ENCODE measurements around the gene EVA1A.

EVA1A gene

GRCh38 chr2:75524276-75524911 is 36.3 kb downstream of the EVA1A start:
- ChIA-PET CTCF (interaction anchor here (0.5 to 1.4 kb wide), 2 partner anchors 15 to 85 kb away, joined by 3 to 6 read pairs; no protein-coding TSS in a partner anchor), POLR2A (no interaction called here)
- H3K4me1 ChIP-seq (ENCODE audit: control insufficient read depth, insufficient read depth, low read length), result no peaks in the 10 kb centered on the region
- no peaks in the 10 kb centered on the region for H3K36me3 ChIP-seq (ENCODE audit: control insufficient read depth in 2 of 2, insufficient read depth in 1 of 2, low read length in 2 of 2)
- no peaks in the 10 kb centered on the region for H3K9me3 ChIP-seq (ENCODE audit: control insufficient read depth, insufficient read depth, low read depth, low read length)
- no peak overlapping the region for H3K4me3 ChIP-seq (ENCODE audit: low read depth, low read length)
- TF ChIP-seq PRDM1 (tag by site-specific recombination; IDR thresholded peaks at IDR 0.05), result no peak
- TF ChIP-seq ZNF791 (tag by site-specific recombination; IDR thresholded peaks at IDR 0.05), result no peak
- TF ChIP-seq INSM2 (tag by site-specific recombination; IDR thresholded peaks at IDR 0.05), result no peak
- TF ChIP-seq ZFP37 (tag by site-specific recombination; IDR thresholded peaks at IDR 0.05), result no peak
- no peak for TF ChIP-seq ZNF341 (tag by site-specific recombination; IDR thresholded peaks at IDR 0.05; ENCODE audit: low read depth)
- no peak for TF ChIP-seq ZSCAN16 (tag by site-specific recombination; IDR thresholded peaks at IDR 0.05)
- no peak for TF ChIP-seq ZNF768 (tag by site-specific recombination; IDR thresholded peaks at IDR 0.05)
- H3K27ac ChIP-seq (ENCODE audit: extremely low read depth, low read depth, low read length), result no peak overlapping the region

GRCh38 chr2:75523313-75524275 is 37.1 kb downstream of the EVA1A start:
- ChIA-PET POLR2A (no interaction called here), CTCF (interaction anchor here (0.5 to 1.4 kb wide), 5 partner anchors 16 to 154 kb away, joined by 3 to 6 read pairs (median 3); no protein-coding TSS in a partner anchor)
- H3K27ac ChIP-seq (ENCODE audit: extremely low read depth, low read depth, low read length), result no peak overlapping the region
- H3K36me3 ChIP-seq (ENCODE audit: control insufficient read depth in 2 of 2, insufficient read depth in 1 of 2, low read length in 2 of 2), result no peaks in the 10 kb centered on the region
- no peaks in the 10 kb centered on the region for H3K9me3 ChIP-seq (ENCODE audit: control insufficient read depth, insufficient read depth, low read depth, low read length)
- TF ChIP-seq ZNF558 (tag by site-specific recombination; IDR thresholded peaks at IDR 0.05) (no peak), ZNF350 (tag by site-specific recombination; IDR thresholded peaks at IDR 0.05) (no peak), GLIS1 (tag by site-specific recombination; IDR thresholded peaks at IDR 0.05) (peak; percentile 63), ZNF18 (tag by site-specific recombination; IDR thresholded peaks at IDR 0.05) (no peak)
- no peaks in the 10 kb centered on the region for H3K4me1 ChIP-seq (ENCODE audit: control insufficient read depth, insufficient read depth, low read length)
- no peak overlapping the region for H3K4me3 ChIP-seq (ENCODE audit: low read depth, low read length)

GRCh38 chr2:75522543-75523312 is 38.0 kb downstream of the EVA1A start:
- no peaks in the 10 kb centered on the region for H3K36me3 ChIP-seq (ENCODE audit: control insufficient read depth in 2 of 2, insufficient read depth in 1 of 2, low read length in 2 of 2)
- H3K27ac ChIP-seq (ENCODE audit: extremely low read depth, low read depth, low read length), result no peak overlapping the region
- POLR2A ChIA-PET, result no interaction called here
- TF ChIP-seq ZNF645 (tag by site-specific recombination; IDR thresholded peaks at IDR 0.05) (no peak), ZBTB6 (tag by site-specific recombination; IDR thresholded peaks at IDR 0.05) (no peak), PRDM10 (tag by site-specific recombination; IDR thresholded peaks at IDR 0.05) (no peak), ZSCAN23 (tag by site-specific recombination; IDR thresholded peaks at IDR 0.05) (no peak), ZNF48 (tag by site-specific recombination; IDR thresholded peaks at IDR 0.05) (no peak), ZNF19 (tag by site-specific recombination; IDR thresholded peaks at IDR 0.05; ENCODE audit: low read depth) (no peak), ZNF112 (tag by site-specific recombination; IDR thresholded peaks at IDR 0.05) (no peak), ZNF571 (tag by site-specific recombination; IDR thresholded peaks at IDR 0.05) (no peak)

More at GRCh38 chr2:75522543-75523312, 38.0 kb downstream of the EVA1A start:
- CTCF ChIA-PET, result interaction anchor here (0.7 to 1.4 kb wide), 5 partner anchors 9 to 155 kb away, joined by 3 to 6 read pairs (median 3); no protein-coding TSS in a partner anchor
- Histone ChIP-seq H3K4me1 (ENCODE audit: control insufficient read depth, insufficient read depth, low read length) (no peaks in the 10 kb centered on the region), H3K9me3 (ENCODE audit: control insufficient read depth, insufficient read depth, low read depth, low read length) (no peaks in the 10 kb centered on the region), H3K4me3 (ENCODE audit: low read depth, low read length) (no peak overlapping the region)
